ENCODE results near the gene LDLRAD2.

Gene LDLRAD2

GRCh38 chr1:21834666-21835065, 22.6 kb downstream of the LDLRAD2 start:
- in situ Hi-C loops (cut with MboI; ENCODE audit: low sequenced_read_pairs) = no loop called here
- peaks cover 5% of the 10 kb centered on the region for H3K9me3 ChIP-seq
- no peaks in the 10 kb centered on the region for H3K27me3 ChIP-seq (ENCODE audit: low read depth)
- H3K4me1 ChIP-seq = no peaks in the 10 kb centered on the region
- no peak overlapping the region for H3K4me3 ChIP-seq
- peaks cover 45% of the 10 kb centered on the region for H3K36me3 ChIP-seq (replicated peaks)
- no peak for DNase-seq (ENCODE audit: low spot score in 2 of 2)

DNA sequence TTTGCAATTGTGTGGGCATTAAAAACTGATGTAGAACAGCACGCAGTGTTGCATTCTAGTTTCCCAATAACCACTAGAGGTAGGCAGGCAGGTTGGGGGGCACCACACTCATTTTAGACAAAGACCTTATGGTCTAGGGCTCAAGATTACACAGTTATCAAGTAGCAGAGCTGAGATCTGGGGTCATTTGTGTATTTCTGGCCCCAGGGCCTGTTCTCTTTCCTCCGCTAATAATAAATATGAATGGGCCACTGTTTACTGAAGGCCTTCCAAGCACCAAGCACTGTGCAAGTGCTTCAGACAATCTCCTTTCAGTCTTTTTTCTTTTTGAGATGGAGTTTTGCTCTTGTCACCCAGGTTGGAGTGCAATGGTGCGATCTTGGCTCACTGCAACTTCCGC, 23.9 kb downstream of the LDLRAD2 start:
- Histone ChIP-seq H3K27me3 (ENCODE audit: low read depth) (no peaks in the 10 kb centered on the region), H3K4me1 (no peaks in the 10 kb centered on the region), H3K36me3 (replicated peaks) (peaks cover 45% of the 10 kb centered on the region), H3K9me3 (peaks cover 5% of the 10 kb centered on the region), H3K4me3 (no peak overlapping the region)
- in situ Hi-C loops (cut with MboI; ENCODE audit: low sequenced_read_pairs) = no loop called here
- no peak for DNase-seq (ENCODE audit: low spot score in 2 of 2)

- no peak overlapping the region for H3K4me3 ChIP-seq
- no peak for DNase-seq (ENCODE audit: low spot score in 2 of 2)
- no peaks in the 10 kb centered on the region for H3K4me1 ChIP-seq
- no peaks in the 10 kb centered on the region for H3K27me3 ChIP-seq (ENCODE audit: low read depth)
- H3K36me3 ChIP-seq (replicated peaks) = peaks cover 52% of the 10 kb centered on the region
- in situ Hi-C loops (cut with MboI; ENCODE audit: low sequenced_read_pairs) = no loop called here
- peaks cover 5% of the 10 kb centered on the region for H3K9me3 ChIP-seq
Measured at GRCh38 chr1:21836729-21837128, 24.7 kb downstream of the LDLRAD2 start.

- H3K27me3 ChIP-seq (ENCODE audit: low read depth) = no peaks in the 10 kb centered on the region
- no peaks in the 10 kb centered on the region for H3K4me1 ChIP-seq
- in situ Hi-C loops (cut with MboI; ENCODE audit: low sequenced_read_pairs) = no loop called here
- no peak overlapping the region for H3K4me3 ChIP-seq
- H3K36me3 ChIP-seq (replicated peaks) = peaks cover 53% of the 10 kb centered on the region
- no peak for DNase-seq (ENCODE audit: low spot score in 2 of 2)
- peaks cover 5% of the 10 kb centered on the region for H3K9me3 ChIP-seq
Measured at GRCh38 chr1:21837476-21837875, 25.4 kb downstream of the LDLRAD2 start.

- Histone ChIP-seq H3K36me3 (replicated peaks) (peaks cover 47% of the 10 kb centered on the region), H3K4me1 (no peaks in the 10 kb centered on the region), H3K9me3 (peaks cover 5% of the 10 kb centered on the region), H3K4me3 (no peak overlapping the region), H3K27me3 (ENCODE audit: low read depth) (no peaks in the 10 kb centered on the region)
- no peak for DNase-seq (ENCODE audit: low spot score in 2 of 2)
- in situ Hi-C loops (cut with MboI; ENCODE audit: low sequenced_read_pairs) = no loop called here
Measured at GRCh38 chr1:21838359-21839157, 26.5 kb downstream of the LDLRAD2 start.

DNA sequence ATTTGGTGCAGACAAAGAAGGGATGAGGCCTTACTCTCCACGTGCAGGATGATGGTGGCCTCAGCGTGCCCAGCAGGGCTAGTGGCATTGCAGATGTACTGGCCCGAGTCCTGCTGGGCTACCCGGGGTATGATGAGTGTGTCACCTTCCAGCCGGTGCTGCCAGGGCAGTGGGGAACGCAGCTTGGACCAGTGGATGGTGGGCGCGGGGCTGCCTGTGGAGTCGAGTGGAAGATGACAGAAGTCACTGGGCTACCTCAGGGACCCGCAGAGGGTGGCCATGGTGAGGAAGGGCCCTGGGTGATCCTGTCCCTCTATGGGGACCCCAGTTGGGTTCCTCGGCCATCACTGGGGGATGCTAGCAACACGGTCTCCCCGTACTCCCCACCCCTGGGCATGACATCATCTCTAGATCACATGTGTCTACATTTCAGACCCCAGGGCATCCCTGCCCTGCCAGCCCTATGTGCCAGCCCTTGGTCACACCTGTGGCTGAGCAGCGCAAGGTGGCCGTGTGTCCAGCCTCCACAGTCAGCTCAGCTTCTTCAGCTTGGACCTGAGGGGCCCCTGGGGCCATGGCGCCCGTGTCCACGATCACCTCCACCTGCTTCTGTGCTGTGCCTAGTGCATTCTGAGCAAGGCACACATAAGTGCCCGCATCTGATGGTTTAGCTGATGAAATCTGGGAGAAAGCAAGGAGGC, 27.4 kb downstream of the LDLRAD2 start:
- no peaks in the 10 kb centered on the region for H3K9me3 ChIP-seq
- H3K4me3 ChIP-seq = no peak overlapping the region
- H3K4me1 ChIP-seq = no peaks in the 10 kb centered on the region
- peaks cover 37% of the 10 kb centered on the region for H3K36me3 ChIP-seq (replicated peaks)
- H3K27me3 ChIP-seq (ENCODE audit: low read depth) = no peaks in the 10 kb centered on the region
- DNase-seq (ENCODE audit: low spot score in 2 of 2) = no peak
- in situ Hi-C loops (cut with MboI; ENCODE audit: low sequenced_read_pairs) = no loop called here

DNA sequence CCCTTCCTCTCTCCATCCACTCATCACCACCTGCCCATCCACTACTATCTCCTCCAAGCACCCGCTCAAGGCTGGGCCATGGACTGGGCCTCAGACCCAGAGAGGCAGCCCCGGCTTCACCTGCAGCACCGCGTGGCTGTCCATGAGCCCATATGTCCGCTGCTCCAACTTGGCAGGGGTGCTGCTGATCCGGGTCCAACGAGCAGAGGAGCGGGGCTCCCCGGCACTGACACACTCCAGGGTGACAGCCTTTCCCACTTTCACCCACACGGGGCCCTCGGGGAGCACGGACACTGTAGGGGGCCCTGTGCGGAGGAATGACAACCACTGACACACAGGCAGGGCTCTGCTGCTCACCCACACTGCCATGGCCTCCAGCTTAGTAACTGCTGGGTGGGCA, 28.9 kb downstream of the LDLRAD2 start:
- Histone ChIP-seq H3K4me1 (no peaks in the 10 kb centered on the region), H3K9me3 (no peaks in the 10 kb centered on the region), H3K27me3 (ENCODE audit: low read depth) (no peaks in the 10 kb centered on the region), H3K36me3 (replicated peaks) (peaks cover 28% of the 10 kb centered on the region), H3K4me3 (no peak overlapping the region)
- in situ Hi-C loops (cut with MboI; ENCODE audit: low sequenced_read_pairs) = no loop called here
- no peak for DNase-seq (ENCODE audit: low spot score in 2 of 2)

- Histone ChIP-seq H3K36me3 (replicated peaks) (peaks cover 26% of the 10 kb centered on the region), H3K4me1 (no peaks in the 10 kb centered on the region), H3K27me3 (ENCODE audit: low read depth) (no peaks in the 10 kb centered on the region), H3K4me3 (no peak overlapping the region), H3K9me3 (no peaks in the 10 kb centered on the region)
- in situ Hi-C loops (cut with MboI; ENCODE audit: low sequenced_read_pairs) = no loop called here
- DNase-seq (ENCODE audit: low spot score in 2 of 2) = no peak
Measured at GRCh38 chr1:21841852-21842466, 29.9 kb downstream of the LDLRAD2 start.

- peaks cover 26% of the 10 kb centered on the region for H3K36me3 ChIP-seq (replicated peaks)
Measured at GRCh38 chr1:21842606-21843162, 30.6 kb downstream of the LDLRAD2 start.

GRCh38 chr1:21843208-21843607, 31.1 kb downstream of the LDLRAD2 start:
- no peak for DNase-seq (ENCODE audit: low spot score in 2 of 2)
- no peaks in the 10 kb centered on the region for H3K27me3 ChIP-seq (ENCODE audit: low read depth)
- no peaks in the 10 kb centered on the region for H3K9me3 ChIP-seq
- H3K4me1 ChIP-seq = no peaks in the 10 kb centered on the region
- H3K36me3 ChIP-seq (replicated peaks) = peaks cover 29% of the 10 kb centered on the region
- H3K4me3 ChIP-seq = no peak overlapping the region
- in situ Hi-C loops (cut with MboI; ENCODE audit: low sequenced_read_pairs) = no loop called here

More at GRCh38 chr1:21842606-21843162, 30.6 kb downstream of the LDLRAD2 start:
- Histone ChIP-seq H3K27me3 (ENCODE audit: low read depth) (no peaks in the 10 kb centered on the region), H3K4me1 (no peaks in the 10 kb centered on the region), H3K4me3 (no peak overlapping the region), H3K9me3 (no peaks in the 10 kb centered on the region)
- DNase-seq (ENCODE audit: low spot score in 2 of 2) = no peak
- in situ Hi-C loops (cut with MboI; ENCODE audit: low sequenced_read_pairs) = no loop called here

DNA sequence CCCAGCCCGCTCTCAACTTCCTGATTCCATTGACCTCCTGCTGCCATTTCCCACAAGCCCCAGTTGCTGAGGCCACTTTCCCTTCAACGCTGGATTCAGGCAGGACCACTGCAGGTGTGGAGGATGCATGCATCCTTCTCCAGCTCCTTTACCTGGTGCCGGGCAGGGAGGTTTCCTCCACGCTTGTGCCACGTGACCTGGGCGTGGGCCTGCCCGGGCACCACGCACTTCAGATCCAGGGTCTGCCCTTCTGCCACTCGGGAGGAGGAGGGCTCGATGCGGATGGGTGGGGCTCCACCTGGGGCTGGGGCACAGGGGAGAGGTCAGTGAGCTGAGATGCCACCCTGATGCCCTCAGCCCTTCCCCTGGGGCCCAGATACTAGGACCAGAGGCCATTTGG, 31.9 kb downstream of the LDLRAD2 start:
- H3K36me3 ChIP-seq (replicated peaks) = peaks cover 22% of the 10 kb centered on the region
- no peaks in the 10 kb centered on the region for H3K4me1 ChIP-seq
- no peak overlapping the region for H3K4me3 ChIP-seq
- in situ Hi-C loops (cut with MboI; ENCODE audit: low sequenced_read_pairs) = no loop called here
- H3K9me3 ChIP-seq = no peaks in the 10 kb centered on the region
- DNase-seq (ENCODE audit: low spot score in 2 of 2) = no peak
- no peaks in the 10 kb centered on the region for H3K27me3 ChIP-seq (ENCODE audit: low read depth)

DNA sequence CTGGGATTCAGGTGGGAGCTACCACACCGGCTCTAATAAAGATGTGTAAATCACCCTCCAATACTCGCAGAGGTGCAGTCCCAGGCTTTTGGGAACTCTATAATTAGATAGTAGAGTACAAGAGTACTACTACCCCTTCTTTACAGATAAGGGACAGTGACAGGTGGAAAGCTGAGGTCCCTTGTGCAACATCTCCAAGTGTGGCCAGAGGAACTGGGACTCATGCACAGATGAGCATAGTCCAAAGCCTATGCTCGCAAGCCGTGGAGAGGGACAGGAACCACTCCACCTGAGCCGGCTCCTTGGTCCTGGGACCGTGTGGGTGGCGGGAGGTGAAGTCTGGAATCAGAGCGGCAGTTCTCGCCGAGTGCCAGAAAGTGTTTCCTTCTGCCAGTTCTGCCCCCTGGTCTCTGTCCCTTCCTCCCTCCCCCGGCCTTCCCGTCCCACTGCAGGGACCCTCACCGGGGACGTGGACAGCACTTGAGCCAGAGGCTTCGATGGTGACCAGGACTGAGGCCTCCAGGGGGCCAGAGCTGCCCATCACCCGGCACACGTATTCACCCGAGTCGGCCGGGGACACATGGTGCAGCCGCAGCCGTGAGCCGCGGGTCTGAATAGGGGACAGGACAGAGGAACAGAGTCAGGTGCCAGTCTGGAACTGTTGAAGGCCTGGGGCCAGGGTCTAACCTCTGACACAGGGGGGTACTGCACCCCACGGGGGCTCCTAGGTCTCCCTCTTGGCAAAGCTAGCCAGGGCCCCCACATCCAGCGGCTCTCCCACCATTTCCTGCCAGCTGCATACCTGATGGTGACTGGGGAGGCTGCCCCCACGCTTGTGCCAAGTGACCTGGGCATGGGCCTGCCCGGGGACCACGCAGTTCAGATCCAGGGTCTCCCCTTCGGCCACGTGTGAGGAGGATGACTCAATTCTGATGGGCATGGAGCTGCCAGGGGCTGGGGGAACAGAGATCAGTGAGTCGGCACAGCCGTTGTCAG, 33.9 kb downstream of the LDLRAD2 start:
- no peak for DNase-seq (ENCODE audit: low spot score in 2 of 2)
- H3K4me1 ChIP-seq = no peaks in the 10 kb centered on the region
- H3K36me3 ChIP-seq (replicated peaks) = peaks cover 18% of the 10 kb centered on the region
- H3K27me3 ChIP-seq (ENCODE audit: low read depth) = no peaks in the 10 kb centered on the region
- H3K9me3 ChIP-seq = no peaks in the 10 kb centered on the region
- in situ Hi-C loops (cut with MboI; ENCODE audit: low sequenced_read_pairs) = no loop called here
- H3K4me3 ChIP-seq = no peak overlapping the region

All from HAP-1 (cell line).